ENCODE data around the gene PLCB3.

PLCB3 gene

DNA sequence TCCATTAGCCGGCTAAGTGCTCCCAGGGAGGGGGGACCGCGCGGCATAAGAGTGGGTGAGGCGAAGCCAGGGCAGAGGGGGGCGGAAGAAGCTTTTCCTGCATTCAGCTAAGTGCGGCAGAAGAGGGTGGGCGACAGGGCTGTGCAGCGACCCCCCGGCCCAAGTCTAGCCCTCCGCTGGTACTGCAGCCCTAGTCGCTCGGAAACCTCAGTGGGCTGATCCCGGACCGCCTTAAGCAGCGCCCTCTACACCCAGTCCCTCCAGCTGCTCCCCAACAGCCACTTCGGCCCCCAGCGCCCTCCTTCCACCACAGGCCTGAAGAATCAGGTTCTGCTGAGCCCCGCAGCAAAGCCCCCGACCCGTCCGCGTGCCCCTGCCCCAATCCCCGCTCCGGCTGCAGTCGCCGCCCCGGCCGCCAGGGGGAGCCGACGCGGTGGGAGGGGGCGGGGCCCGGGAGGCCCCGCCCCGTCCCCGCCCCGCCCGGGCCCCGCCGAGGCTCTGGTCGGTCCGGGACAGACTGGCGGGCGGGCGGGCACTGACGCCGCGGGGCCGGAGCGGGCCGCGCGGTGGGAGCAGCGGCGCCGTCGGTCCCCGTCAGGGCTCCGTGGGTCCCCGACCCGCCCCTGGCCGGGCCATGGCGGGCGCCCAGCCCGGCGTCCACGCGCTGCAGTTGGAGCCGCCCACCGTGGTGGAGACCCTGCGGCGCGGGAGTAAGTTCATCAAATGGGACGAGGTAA is at the start of gene PLCB3:
PLCB3 (plus strand) TSS at position 515 of the 737 bp plus-strand sequence; CDS start at position 635, 120 bp downstream.
- H3K4me3 ChIP-seq (ENCODE audit: low read length) = peak within 1 kb of the TSS; percentile 78
- DNase-seq (ENCODE audit: low read depth) = peak; percentile 37
- TF ChIP-seq, protein P1, sequence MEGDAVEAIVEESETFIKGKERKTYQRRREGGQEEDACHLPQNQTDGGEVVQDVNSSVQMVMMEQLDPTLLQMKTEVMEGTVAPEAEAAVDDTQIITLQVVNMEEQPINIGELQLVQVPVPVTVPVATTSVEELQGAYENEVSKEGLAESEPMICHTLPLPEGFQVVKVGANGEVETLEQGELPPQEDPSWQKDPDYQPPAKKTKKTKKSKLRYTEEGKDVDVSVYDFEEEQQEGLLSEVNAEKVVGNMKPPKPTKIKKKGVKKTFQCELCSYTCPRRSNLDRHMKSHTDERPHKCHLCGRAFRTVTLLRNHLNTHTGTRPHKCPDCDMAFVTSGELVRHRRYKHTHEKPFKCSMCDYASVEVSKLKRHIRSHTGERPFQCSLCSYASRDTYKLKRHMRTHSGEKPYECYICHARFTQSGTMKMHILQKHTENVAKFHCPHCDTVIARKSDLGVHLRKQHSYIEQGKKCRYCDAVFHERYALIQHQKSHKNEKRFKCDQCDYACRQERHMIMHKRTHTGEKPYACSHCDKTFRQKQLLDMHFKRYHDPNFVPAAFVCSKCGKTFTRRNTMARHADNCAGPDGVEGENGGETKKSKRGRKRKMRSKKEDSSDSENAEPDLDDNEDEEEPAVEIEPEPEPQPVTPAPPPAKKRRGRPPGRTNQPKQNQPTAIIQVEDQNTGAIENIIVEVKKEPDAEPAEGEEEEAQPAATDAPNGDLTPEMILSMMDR (conservative IDR thresholded peaks at IDR 0.05; ENCODE audit: low read length) = peak; percentile 43

DNA sequence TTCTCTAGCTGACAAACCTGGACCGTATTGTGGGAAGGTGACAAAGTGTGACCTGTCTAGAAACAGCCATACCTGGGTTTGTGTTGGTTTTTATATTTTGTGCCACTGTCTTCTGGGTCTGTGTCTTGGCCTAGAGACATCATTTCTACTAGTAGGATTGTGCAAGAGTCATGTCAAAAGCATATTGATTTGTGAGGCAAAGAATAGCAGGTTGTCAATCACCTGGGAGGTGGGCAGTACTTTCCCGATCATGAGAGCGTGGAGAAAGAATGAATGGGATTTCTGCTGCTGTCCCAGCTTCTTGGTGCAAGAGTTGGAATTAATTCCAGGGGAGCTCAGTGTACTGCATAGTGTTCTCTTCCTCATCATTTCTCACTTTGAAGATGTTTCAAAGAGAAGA is 49.8 kb upstream of the PLCB3 start:
- H3K4me3 ChIP-seq (ENCODE audit: low read length) = no peak overlapping the region
- DNase-seq (ENCODE audit: low read depth) = no peak
- TF ChIP-seq, protein P1 (conservative IDR thresholded peaks at IDR 0.05; ENCODE audit: low read length) = no peak

GRCh38 chr11:64202992-64203391 is 48.3 kb upstream of the PLCB3 start:
- DNase-seq (ENCODE audit: low read depth) = no peak
- H3K4me3 ChIP-seq (ENCODE audit: low read length) = no peak overlapping the region
- TF ChIP-seq, protein P1 (conservative IDR thresholded peaks at IDR 0.05; ENCODE audit: low read length) = no peak

- no peak for DNase-seq (ENCODE audit: low read depth)
- H3K4me3 ChIP-seq (ENCODE audit: low read length) = no peak overlapping the region
- TF ChIP-seq, protein P1 (conservative IDR thresholded peaks at IDR 0.05; ENCODE audit: low read length) = no peak
Observed at GRCh38 chr11:64203421-64204079, 47.8 kb upstream of the PLCB3 start.

GRCh38 chr11:64204080-64204440 is 47.3 kb upstream of the PLCB3 start:
- H3K4me3 ChIP-seq (ENCODE audit: low read length) = no peak overlapping the region
- no peak for DNase-seq (ENCODE audit: low read depth)
- TF ChIP-seq, protein P1 (conservative IDR thresholded peaks at IDR 0.05; ENCODE audit: low read length) = no peak

DNA sequence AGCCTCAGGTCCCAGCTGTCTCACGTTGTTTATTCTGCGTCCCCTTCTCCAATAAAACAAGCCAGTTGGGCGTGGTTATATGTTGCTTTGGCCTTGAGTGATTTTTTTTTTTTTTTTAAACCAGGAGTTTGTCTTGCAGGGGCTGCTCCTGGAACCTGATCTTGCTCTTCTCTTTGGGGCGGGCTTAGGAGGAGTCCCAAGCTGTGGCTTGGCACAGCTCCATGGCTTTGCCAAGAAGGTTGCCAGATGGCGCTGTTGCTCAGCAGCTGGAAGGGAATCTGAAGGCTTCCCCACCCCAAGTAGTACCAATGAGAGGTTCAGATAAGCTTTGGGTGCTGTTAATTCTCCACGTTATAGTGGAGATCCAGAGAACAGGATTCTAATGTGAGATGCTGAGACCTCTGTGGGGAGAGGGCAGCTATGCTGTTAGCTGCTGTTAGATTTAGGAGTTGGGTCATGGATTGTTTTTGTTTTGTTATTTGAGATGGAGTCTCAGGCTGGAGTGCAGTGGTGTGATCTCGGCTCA is 46.8 kb upstream of the PLCB3 start:
- peak; percentile 95 for DNase-seq (ENCODE audit: low read depth)
- TF ChIP-seq, protein P1 (conservative IDR thresholded peaks at IDR 0.05; ENCODE audit: low read length) = peak; percentile 79
- H3K4me3 ChIP-seq (ENCODE audit: low read length) = no peak overlapping the region
